Measurements from ENCODE around the gene HS2ST1. TPM values are rescaled to one million over a fixed set of nuclear protein-coding genes. Genes with fewer than 3 reads are reported as not detected.

Gene HS2ST1
- total RNA-seq, 1 experiment from 2014 or later: 30.1 TPM

DNA sequence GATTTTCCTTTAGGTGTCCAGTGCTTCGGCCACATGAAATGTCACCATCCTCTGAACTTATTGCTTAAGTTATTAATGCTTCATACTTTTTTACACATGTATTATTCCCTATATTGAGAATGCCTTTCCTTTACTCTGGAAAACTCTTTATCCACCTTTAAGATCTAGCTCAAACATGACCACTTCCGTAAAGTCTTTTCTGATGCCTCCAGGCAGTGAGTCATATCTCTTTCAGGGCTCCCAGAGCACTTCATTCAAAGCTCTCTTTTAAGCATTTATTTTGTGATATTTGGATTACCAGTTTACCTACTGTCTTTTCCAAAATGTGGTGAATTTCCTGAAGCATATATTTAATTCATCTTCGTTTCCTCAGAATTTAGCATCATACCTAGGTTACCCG lies 178.9 kb downstream of the HS2ST1 start:
- Histone ChIP-seq H3K36me3 (ENCODE audit: control insufficient read depth in 1 of 2, insufficient read depth in 2 of 2, low read length in 2 of 2) (no peaks in the 10 kb centered on the region), H3K4me3 (replicated peaks in 1 of 2; ENCODE audit: low read depth in 1 of 2, low read length in 2 of 2) (no peak overlapping the region), H3K4me1 (ENCODE audit: control insufficient read depth in 1 of 2, insufficient read depth in 2 of 2, low read length in 2 of 2) (no peaks in the 10 kb centered on the region), H3K9me3 (ENCODE audit: control insufficient read depth in 1 of 2, insufficient read depth in 1 of 2, low read depth in 1 of 2, low read length in 2 of 2) (no peaks in the 10 kb centered on the region), H3K27me3 (ENCODE audit: insufficient read depth, low read length) (no peaks in the 10 kb centered on the region), H3K4me2 (ENCODE audit: low read length) (no peak overlapping the region), H3K9ac (ENCODE audit: low read length) (no peak overlapping the region), H3K79me2 (ENCODE audit: insufficient read depth, low read length) (no peaks in the 10 kb centered on the region), H3K9me2 (ENCODE audit: insufficient read depth) (no peaks in the 10 kb centered on the region), H3K27ac (ENCODE audit: low read depth, low read length) (no peak overlapping the region), H2AFZ (ENCODE audit: low read depth, low read length, poor library complexity, severe bottlenecking) (no peak overlapping the region), H4K20me1 (ENCODE audit: insufficient read depth) (no peaks in the 10 kb centered on the region)
- TF ChIP-seq YY1 (IDR thresholded peaks at IDR 0.05; ENCODE audit: extremely low read depth, insufficient replicate concordance, low read depth, low read length) (no peak), POLR2A (IDR thresholded peaks at IDR 0.05; ENCODE audit: borderline replicate concordance, extremely low read depth, insufficient read depth, insufficient read length) (no peak), POLR2AphosphoS5 (IDR thresholded peaks at IDR 0.05; ENCODE audit: low read depth, low read length) (no peak)
- intact Hi-C loops (cut with micrococcal nuclease): no loop called here
- ChIA-PET POLR2A (no interaction called here), RAD21 (ENCODE audit: low non-redundant PET in 1 of 2, low total read pairs in 2 of 2, uncharacterized antibody in 2 of 2, unreplicated experiment in 2 of 2) (no interaction called here), CTCF (interaction anchor here (1.4 kb wide), 1 partner anchor 10 kb away, joined by 4 read pairs; no protein-coding TSS in a partner anchor)
- BruUV-seq (replicated peaks): no TSS peak
- no peak for DNase-seq (ENCODE audit: low read depth, low spot score)
- no peak for ATAC-seq

DNA sequence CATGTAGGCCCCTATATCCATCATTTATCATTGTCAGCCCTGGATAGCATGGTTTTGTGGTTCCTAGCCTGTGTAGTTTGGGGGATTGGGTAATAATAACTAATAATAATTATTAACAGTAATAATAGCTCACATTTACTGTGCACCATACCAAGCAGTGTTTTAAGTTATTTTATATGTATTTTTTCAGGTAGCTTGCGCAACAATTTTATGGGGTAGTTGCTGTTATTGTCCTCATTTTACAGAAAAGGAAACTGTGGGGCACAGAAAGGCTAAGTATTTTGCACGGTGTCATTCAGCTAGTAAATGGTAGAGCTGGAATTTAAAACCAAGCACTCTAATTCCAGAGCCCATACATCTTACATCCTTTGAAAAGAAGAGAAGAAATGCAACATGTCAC lies 179.8 kb downstream of the HS2ST1 start:
- TF ChIP-seq RAD21 (IDR thresholded peaks at IDR 0.05; ENCODE audit: low read depth) (no peak), JUND (IDR thresholded peaks at IDR 0.05) (no peak), EZH2phosphoT487 (IDR thresholded peaks at IDR 0.05; ENCODE audit: borderline replicate concordance) (no peak), POLR2A (IDR thresholded peaks at IDR 0.05; ENCODE audit: borderline replicate concordance, extremely low read depth, insufficient read depth, insufficient read length) (no peak), SRF (IDR thresholded peaks at IDR 0.05; ENCODE audit: low read depth) (no peak), ELF1 (IDR thresholded peaks at IDR 0.05; ENCODE audit: borderline replicate concordance, low read depth) (no peak), YY1 (IDR thresholded peaks at IDR 0.05; ENCODE audit: extremely low read depth, insufficient replicate concordance, low read depth, low read length) (no peak), TCF7L2 (IDR thresholded peaks at IDR 0.05; ENCODE audit: borderline replicate concordance, extremely low read depth, insufficient read depth, insufficient read length) (no peak), ZNF274 (IDR thresholded peaks at IDR 0.05; ENCODE audit: low read depth, low read length) (no peak), CBX3 (IDR thresholded peaks at IDR 0.05; ENCODE audit: low read depth) (no peak), SP1 (IDR thresholded peaks at IDR 0.05; ENCODE audit: low read depth) (no peak), FOSL1 (IDR thresholded peaks at IDR 0.05; ENCODE audit: low read depth) (no peak), ZFX (IDR thresholded peaks at IDR 0.05) (no peak)
- TF ChIP-seq, protein P1, sequence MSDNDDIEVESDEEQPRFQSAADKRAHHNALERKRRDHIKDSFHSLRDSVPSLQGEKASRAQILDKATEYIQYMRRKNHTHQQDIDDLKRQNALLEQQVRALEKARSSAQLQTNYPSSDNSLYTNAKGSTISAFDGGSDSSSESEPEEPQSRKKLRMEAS (IDR thresholded peaks at IDR 0.05): no peak
- TF ChIP-seq, protein P2, sequence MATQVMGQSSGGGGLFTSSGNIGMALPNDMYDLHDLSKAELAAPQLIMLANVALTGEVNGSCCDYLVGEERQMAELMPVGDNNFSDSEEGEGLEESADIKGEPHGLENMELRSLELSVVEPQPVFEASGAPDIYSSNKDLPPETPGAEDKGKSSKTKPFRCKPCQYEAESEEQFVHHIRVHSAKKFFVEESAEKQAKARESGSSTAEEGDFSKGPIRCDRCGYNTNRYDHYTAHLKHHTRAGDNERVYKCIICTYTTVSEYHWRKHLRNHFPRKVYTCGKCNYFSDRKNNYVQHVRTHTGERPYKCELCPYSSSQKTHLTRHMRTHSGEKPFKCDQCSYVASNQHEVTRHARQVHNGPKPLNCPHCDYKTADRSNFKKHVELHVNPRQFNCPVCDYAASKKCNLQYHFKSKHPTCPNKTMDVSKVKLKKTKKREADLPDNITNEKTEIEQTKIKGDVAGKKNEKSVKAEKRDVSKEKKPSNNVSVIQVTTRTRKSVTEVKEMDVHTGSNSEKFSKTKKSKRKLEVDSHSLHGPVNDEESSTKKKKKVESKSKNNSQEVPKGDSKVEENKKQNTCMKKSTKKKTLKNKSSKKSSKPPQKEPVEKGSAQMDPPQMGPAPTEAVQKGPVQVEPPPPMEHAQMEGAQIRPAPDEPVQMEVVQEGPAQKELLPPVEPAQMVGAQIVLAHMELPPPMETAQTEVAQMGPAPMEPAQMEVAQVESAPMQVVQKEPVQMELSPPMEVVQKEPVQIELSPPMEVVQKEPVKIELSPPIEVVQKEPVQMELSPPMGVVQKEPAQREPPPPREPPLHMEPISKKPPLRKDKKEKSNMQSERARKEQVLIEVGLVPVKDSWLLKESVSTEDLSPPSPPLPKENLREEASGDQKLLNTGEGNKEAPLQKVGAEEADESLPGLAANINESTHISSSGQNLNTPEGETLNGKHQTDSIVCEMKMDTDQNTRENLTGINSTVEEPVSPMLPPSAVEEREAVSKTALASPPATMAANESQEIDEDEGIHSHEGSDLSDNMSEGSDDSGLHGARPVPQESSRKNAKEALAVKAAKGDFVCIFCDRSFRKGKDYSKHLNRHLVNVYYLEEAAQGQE (IDR thresholded peaks at IDR 0.05; ENCODE audit: low read depth): no peak
- Histone ChIP-seq H3K36me3 (ENCODE audit: control insufficient read depth in 1 of 2, insufficient read depth in 2 of 2, low read length in 2 of 2) (no peaks in the 10 kb centered on the region), H3K9ac (ENCODE audit: low read length) (no peak overlapping the region), H2AFZ (ENCODE audit: low read depth, low read length, poor library complexity, severe bottlenecking) (no peak overlapping the region), H3K27me3 (ENCODE audit: insufficient read depth, low read length) (no peaks in the 10 kb centered on the region), H3K9me2 (ENCODE audit: insufficient read depth) (no peaks in the 10 kb centered on the region), H3K4me2 (ENCODE audit: low read length) (no peak overlapping the region), H3K27ac (ENCODE audit: low read depth, low read length) (no peak overlapping the region), H3K4me3 (replicated peaks in 1 of 2; ENCODE audit: low read depth in 1 of 2, low read length in 2 of 2) (no peak overlapping the region), H3K9me3 (ENCODE audit: control insufficient read depth in 1 of 2, insufficient read depth in 1 of 2, low read depth in 1 of 2, low read length in 2 of 2) (no peaks in the 10 kb centered on the region), H3K4me1 (ENCODE audit: control insufficient read depth in 1 of 2, insufficient read depth in 2 of 2, low read length in 2 of 2) (no peaks in the 10 kb centered on the region), H3K79me2 (ENCODE audit: insufficient read depth, low read length) (no peaks in the 10 kb centered on the region), H4K20me1 (ENCODE audit: insufficient read depth) (no peaks in the 10 kb centered on the region)
- no TSS peak for BruUV-seq (replicated peaks)
- intact Hi-C loops (cut with micrococcal nuclease): no loop called here
- ChIA-PET CTCF (interaction anchor here (1.3 kb wide), 1 partner anchor 9 kb away, joined by 3 read pairs; no protein-coding TSS in a partner anchor), RAD21 (ENCODE audit: low non-redundant PET in 1 of 2, low total read pairs in 2 of 2, uncharacterized antibody in 2 of 2, unreplicated experiment in 2 of 2) (no interaction called here), POLR2A (no interaction called here)
- no peak for DNase-seq (ENCODE audit: low read depth, low spot score)
- no peak for ATAC-seq

All from HCT116 (cell line).